Measurements from ENCODE around the gene CGN. TPM values are rescaled to one million over a fixed set of nuclear protein-coding genes. Genes with fewer than 3 reads are reported as not detected.
A peak's percentile ranks its signal among the peaks of the same experiment; 100 is the strongest.

The CGN gene
- total and polyA plus RNA-seq, 10 donors: 0.09 to 0.87 (median 0.27) TPM; not detected in 2

- DNase-seq: peak; percentile 82
- H3K27ac ChIP-seq: peak overlapping the region; percentile 37 to 83 (median 78)
- TF ChIP-seq CTCF (IDR thresholded peaks at IDR 0.05 in 8 of 11, conservative IDR thresholded peaks at IDR 0.05 in 3 of 11) (no peak), POLR2AphosphoS5 (IDR thresholded peaks at IDR 0.05) (peak; percentile 8 to 69 (median 61))
- 5 to 19% (median 8%) methylated on average over 36 of the region's 36 CpGs for WGBS, 5 donors
- peaks cover 0 to 15% (median 8%) of the 10 kb centered on the region in 6 donors for H3K4me1 ChIP-seq
- intact Hi-C loops (cut with DNase I; ENCODE audit: low total_unique reads): no loop called here
- H3K27me3 ChIP-seq (replicated peaks in 1 of 7): peaks cover 0 to 13% (median 0%) of the 10 kb centered on the region in 7 donors
- H3K36me3 ChIP-seq: no peaks in the 10 kb centered on the region
- H3K4me3 ChIP-seq: peak overlapping the region; percentile 37 to 77 (median 50)
- no peaks in the 10 kb centered on the region for H3K9me3 ChIP-seq
These were observed 38.1 kb upstream of the CGN start for GRCh38 chr1:151472856-151473731.

GRCh38 chr1:151474745-151475144 is 36.4 kb upstream of the CGN start:
- DNase-seq: no peak
- H3K4me1 ChIP-seq: peaks cover 0 to 15% (median 8%) of the 10 kb centered on the region in 6 donors
- peaks cover 0 to 13% (median 0%) of the 10 kb centered on the region in 7 donors for H3K27me3 ChIP-seq (replicated peaks in 1 of 7)
- TF ChIP-seq CTCF (IDR thresholded peaks at IDR 0.05 in 8 of 11, conservative IDR thresholded peaks at IDR 0.05 in 3 of 11) (no peak), POLR2A (IDR thresholded peaks at IDR 0.05) (no peak), POLR2AphosphoS5 (IDR thresholded peaks at IDR 0.05) (no peak)
- no peak overlapping the region for H3K4me3 ChIP-seq
- H3K9me3 ChIP-seq: no peaks in the 10 kb centered on the region
- WGBS, 5 donors: 86 to 92% (median 90%) methylated on average over 3 of the region's 3 CpGs
- no peaks in the 10 kb centered on the region for H3K36me3 ChIP-seq
- intact Hi-C loops (cut with DNase I; ENCODE audit: low total_unique reads): no loop called here
- H3K27ac ChIP-seq: no peak overlapping the region

- H3K4me3 ChIP-seq: no peak overlapping the region
- H3K27me3 ChIP-seq (replicated peaks in 1 of 7): peaks cover 0 to 13% (median 0%) of the 10 kb centered on the region in 7 donors
- no peak overlapping the region for H3K27ac ChIP-seq
- TF ChIP-seq CTCF (IDR thresholded peaks at IDR 0.05 in 8 of 11, conservative IDR thresholded peaks at IDR 0.05 in 3 of 11): no peak
- TF ChIP-seq POLR2A (IDR thresholded peaks at IDR 0.05): no peak
- no peak for TF ChIP-seq POLR2AphosphoS5 (IDR thresholded peaks at IDR 0.05)
- 60 to 86% (median 81%) methylated on average over 1 of the region's 1 CpG for WGBS, 5 donors
- DNase-seq: no peak
- H3K4me1 ChIP-seq: peaks cover 0 to 15% (median 8%) of the 10 kb centered on the region in 6 donors
- no peaks in the 10 kb centered on the region for H3K9me3 ChIP-seq
- no peaks in the 10 kb centered on the region for H3K36me3 ChIP-seq
- intact Hi-C loops (cut with DNase I; ENCODE audit: low total_unique reads): no loop called here
These were observed 36.0 kb upstream of the CGN start for GRCh38 chr1:151475175-151475574.

GRCh38 chr1:151476083-151476482 is 35.1 kb upstream of the CGN start:
- intact Hi-C loops (cut with DNase I; ENCODE audit: low total_unique reads): no loop called here
- peaks cover 0 to 13% (median 0%) of the 10 kb centered on the region in 7 donors for H3K27me3 ChIP-seq (replicated peaks in 1 of 7)
- H3K4me1 ChIP-seq: peaks cover 0 to 15% (median 8%) of the 10 kb centered on the region in 6 donors
- H3K27ac ChIP-seq: no peak overlapping the region
- H3K36me3 ChIP-seq: no peaks in the 10 kb centered on the region
- TF ChIP-seq CTCF (IDR thresholded peaks at IDR 0.05 in 8 of 11, conservative IDR thresholded peaks at IDR 0.05 in 3 of 11) (no peak), POLR2AphosphoS5 (IDR thresholded peaks at IDR 0.05) (no peak), POLR2A (IDR thresholded peaks at IDR 0.05) (no peak)
- WGBS, 5 donors: 76 to 83% (median 79%) methylated on average over 6 of the region's 6 CpGs
- no peaks in the 10 kb centered on the region for H3K9me3 ChIP-seq
- no peak for DNase-seq
- H3K4me3 ChIP-seq: no peak overlapping the region

Measured in spleen (tissue), 11 donors.